Measurements from ENCODE around the gene DMXL2. TPM values are rescaled to one million over a fixed set of nuclear protein-coding genes. Genes with fewer than 3 reads are reported as not detected.

Gene DMXL2
- total RNA-seq, 1 donor from 2014 or later = 23.6 TPM

- H3K4me1 ChIP-seq = no peaks in the 10 kb centered on the region
- H3K4me3 ChIP-seq = no peak overlapping the region
- TF ChIP-seq CTCF (IDR thresholded peaks at IDR 0.05) (peak in 1 of 3 experiments; percentile 34), POLR2AphosphoS5 (IDR thresholded peaks at IDR 0.05; ENCODE audit: insufficient read depth in 1 of 2, low read depth in 1 of 2) (no peak), POLR2A (IDR thresholded peaks at IDR 0.05) (no peak)
- DNase-seq (ENCODE audit: extremely low spot score in 2 of 2) = no peak
- H3K36me3 ChIP-seq = no peaks in the 10 kb centered on the region
- no peaks in the 10 kb centered on the region for H3K27me3 ChIP-seq
- H3K9me3 ChIP-seq = no peaks in the 10 kb centered on the region
- H3K27ac ChIP-seq = no peak overlapping the region
- intact Hi-C loops (cut with DNase I) = no loop called here
These were observed 85.5 kb downstream of the DMXL2 start for GRCh38 chr15:51536965-51537574.

GRCh38 chr15:51533672-51534398 lies 88.7 kb downstream of the DMXL2 start:
- no peak overlapping the region for H3K4me3 ChIP-seq
- H3K27me3 ChIP-seq = no peaks in the 10 kb centered on the region
- no peak overlapping the region for H3K27ac ChIP-seq
- no peaks in the 10 kb centered on the region for H3K4me1 ChIP-seq
- no peaks in the 10 kb centered on the region for H3K36me3 ChIP-seq
- TF ChIP-seq POLR2AphosphoS5 (IDR thresholded peaks at IDR 0.05; ENCODE audit: insufficient read depth in 1 of 2, low read depth in 1 of 2) (no peak), CTCF (IDR thresholded peaks at IDR 0.05) (no peak), POLR2A (IDR thresholded peaks at IDR 0.05) (no peak)
- intact Hi-C loops (cut with DNase I) = no loop called here
- no peak for DNase-seq (ENCODE audit: extremely low spot score in 2 of 2)
- H3K9me3 ChIP-seq = no peaks in the 10 kb centered on the region

DNA sequence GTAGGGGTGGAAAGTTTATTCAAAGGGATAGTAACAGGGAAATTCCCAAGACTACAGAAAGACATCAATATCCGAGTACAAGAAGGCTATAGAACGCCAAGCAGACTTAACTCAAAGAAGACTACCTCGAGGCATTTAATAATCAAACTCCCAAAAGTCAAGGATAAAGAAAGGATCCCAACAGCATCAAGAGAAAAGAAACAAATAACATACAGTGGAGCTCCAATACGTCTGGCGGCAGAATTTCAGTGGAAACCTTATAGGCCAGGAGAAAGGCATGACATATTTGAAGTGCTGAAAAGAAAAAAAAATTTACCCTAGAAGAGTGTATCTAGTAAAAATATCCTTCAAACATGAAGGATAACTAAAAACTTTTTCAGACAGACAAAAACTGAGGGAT lies 95.6 kb downstream of the DMXL2 start:
- H3K4me1 ChIP-seq = no peaks in the 10 kb centered on the region
- intact Hi-C loops (cut with DNase I) = no loop called here
- no peak overlapping the region for H3K27ac ChIP-seq
- peaks cover 10% of the 10 kb centered on the region for H3K9me3 ChIP-seq
- no peaks in the 10 kb centered on the region for H3K27me3 ChIP-seq
- TF ChIP-seq CTCF (IDR thresholded peaks at IDR 0.05) (no peak), POLR2AphosphoS5 (IDR thresholded peaks at IDR 0.05; ENCODE audit: insufficient read depth in 1 of 2, low read depth in 1 of 2) (no peak), POLR2A (IDR thresholded peaks at IDR 0.05) (no peak)
- no peaks in the 10 kb centered on the region for H3K36me3 ChIP-seq
- H3K4me3 ChIP-seq = no peak overlapping the region
- no peak for DNase-seq (ENCODE audit: extremely low spot score in 2 of 2)

GRCh38 chr15:51524376-51524775 lies 98.2 kb downstream of the DMXL2 start:
- intact Hi-C loops (cut with DNase I) = no loop called here
- DNase-seq (ENCODE audit: extremely low spot score in 2 of 2) = no peak
- no peaks in the 10 kb centered on the region for H3K4me1 ChIP-seq
- TF ChIP-seq POLR2A (IDR thresholded peaks at IDR 0.05) = no peak
- no peak for TF ChIP-seq POLR2AphosphoS5 (IDR thresholded peaks at IDR 0.05; ENCODE audit: insufficient read depth in 1 of 2, low read depth in 1 of 2)
- no peak for TF ChIP-seq CTCF (IDR thresholded peaks at IDR 0.05)
- no peaks in the 10 kb centered on the region for H3K36me3 ChIP-seq
- H3K27ac ChIP-seq = no peak overlapping the region
- no peak overlapping the region for H3K4me3 ChIP-seq
- no peaks in the 10 kb centered on the region for H3K27me3 ChIP-seq
- peaks cover 10% of the 10 kb centered on the region for H3K9me3 ChIP-seq

DNA sequence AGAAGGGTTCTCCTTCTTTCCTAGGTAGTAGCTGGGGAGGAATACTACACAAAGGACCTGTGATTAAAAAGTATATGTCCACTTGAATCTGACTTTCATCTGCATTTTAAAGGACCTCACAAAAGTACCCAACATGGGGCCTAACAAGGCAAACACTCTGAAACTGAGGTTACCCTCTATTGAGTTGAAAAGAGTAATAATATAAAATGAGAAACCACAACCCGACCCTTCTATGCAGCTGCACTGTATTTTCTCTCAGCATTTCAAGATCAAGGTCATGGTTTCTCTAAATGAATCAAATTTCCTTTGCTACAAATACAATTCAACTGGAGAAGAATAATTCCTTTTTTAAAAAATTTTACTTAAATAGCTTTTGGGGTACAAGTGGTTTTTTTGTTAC lies 106.3 kb downstream of the DMXL2 start:
- intact Hi-C loops (cut with DNase I) = no loop called here
- H3K27ac ChIP-seq = no peak overlapping the region
- no peaks in the 10 kb centered on the region for H3K27me3 ChIP-seq
- no peak for TF ChIP-seq POLR2A (IDR thresholded peaks at IDR 0.05)
- no peak for TF ChIP-seq CTCF (IDR thresholded peaks at IDR 0.05)
- no peak for TF ChIP-seq POLR2AphosphoS5 (IDR thresholded peaks at IDR 0.05; ENCODE audit: insufficient read depth in 1 of 2, low read depth in 1 of 2)
- no peaks in the 10 kb centered on the region for H3K9me3 ChIP-seq
- no peaks in the 10 kb centered on the region for H3K36me3 ChIP-seq
- no peak overlapping the region for H3K4me3 ChIP-seq
- DNase-seq (ENCODE audit: extremely low spot score in 2 of 2) = no peak
- no peaks in the 10 kb centered on the region for H3K4me1 ChIP-seq
